ENCODE results near the gene ZNF148. TPM values are rescaled to one million over a fixed set of nuclear protein-coding genes. Genes with fewer than 3 reads are reported as not detected.

The ZNF148 gene
- polyA plus RNA-seq, 2 of the 4 experiments (the other 2 are of a cell fraction): 9.9 to 26.5 TPM

DNA sequence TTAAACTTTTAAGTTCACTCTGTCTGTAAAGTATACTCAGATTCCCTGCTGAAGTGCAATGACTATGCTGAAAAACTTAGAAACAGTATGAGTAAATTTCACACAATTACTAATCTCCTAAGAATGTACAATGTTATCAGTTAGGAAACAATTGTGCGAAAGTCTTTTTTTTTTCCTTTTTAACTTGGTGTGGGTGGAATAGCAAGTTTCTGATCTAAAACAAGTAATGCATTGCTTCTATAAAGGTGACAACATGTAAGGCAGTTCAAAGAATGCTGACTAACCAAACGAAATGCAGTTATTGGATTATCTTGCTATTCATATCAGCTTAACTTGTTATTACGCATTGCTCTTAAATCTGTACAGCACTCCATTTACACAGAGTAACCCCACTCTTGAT, 143.2 kb downstream of the ZNF148 start:
- POLR2A ChIA-PET: no interaction called here
- TF ChIP-seq KDM1A (IDR thresholded peaks at IDR 0.05; ENCODE audit: low read depth) (no peak), RNF2 (IDR thresholded peaks at IDR 0.05; ENCODE audit: borderline replicate concordance, low read depth) (no peak), SMC3 (IDR thresholded peaks at IDR 0.05) (no peak)
- TF ChIP-seq, protein P1, sequence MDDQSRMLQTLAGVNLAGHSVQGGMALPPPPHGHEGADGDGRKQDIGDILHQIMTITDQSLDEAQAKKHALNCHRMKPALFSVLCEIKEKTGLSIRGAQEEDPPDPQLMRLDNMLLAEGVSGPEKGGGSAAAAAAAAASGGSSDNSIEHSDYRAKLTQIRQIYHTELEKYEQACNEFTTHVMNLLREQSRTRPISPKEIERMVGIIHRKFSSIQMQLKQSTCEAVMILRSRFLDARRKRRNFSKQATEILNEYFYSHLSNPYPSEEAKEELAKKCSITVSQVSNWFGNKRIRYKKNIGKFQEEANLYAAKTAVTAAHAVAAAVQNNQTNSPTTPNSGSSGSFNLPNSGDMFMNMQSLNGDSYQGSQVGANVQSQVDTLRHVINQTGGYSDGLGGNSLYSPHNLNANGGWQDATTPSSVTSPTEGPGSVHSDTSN (IDR thresholded peaks at IDR 0.05): no peak
- Histone ChIP-seq H3K4me3 (no peak overlapping the region), H3K9me3 (no peaks in the 10 kb centered on the region), H3K4me2 (peak overlapping the region; percentile 21; the same call in 2 of the 3 replicates), H3K4me1 (peaks cover 13% of the 10 kb centered on the region; the same call in 2 of the 3 replicates), H3K27ac (peak overlapping the region in 1 of 2 experiments; percentile 29; a peak in 2 of 6 replicates)
- DNase-seq (ENCODE audit: low read depth in 1 of 2, low spot score in 1 of 2) (no peak), FAIRE-seq (no peak), ATAC-seq (peak in 1 of 2 experiments; percentile 43; a peak in 1 of 6 replicates)
- WGBS (ENCODE audit: missing lambda C conversion rate): 62% methylated on average over 3 of the region's 3 CpGs
- CTCF ChIA-PET: interaction anchor here (0.6 to 0.9 kb wide), 2 partner anchors 95 to 350 kb away, joined by 3 read pairs; no protein-coding TSS in a partner anchor

DNA sequence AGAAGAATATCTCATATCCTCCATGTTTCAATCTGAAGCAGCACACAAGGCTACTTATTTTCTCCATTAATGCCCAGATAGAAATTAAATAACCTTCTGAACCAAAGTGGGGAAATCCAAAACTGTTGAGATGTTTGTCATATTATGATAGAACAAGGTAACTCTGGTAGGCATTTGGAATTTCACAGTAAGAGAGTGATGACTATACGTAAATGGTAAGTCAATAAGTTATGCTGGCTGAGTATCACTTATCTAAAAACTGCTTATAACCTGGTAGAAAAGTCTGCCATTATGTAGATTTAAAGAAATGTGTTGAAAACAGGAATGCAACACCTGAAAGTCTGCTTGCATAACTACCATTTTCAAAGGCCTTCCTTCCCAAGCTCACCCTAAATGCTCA, 145.4 kb downstream of the ZNF148 start:
- H3K4me3 ChIP-seq: no peak overlapping the region
- ChIA-PET POLR2A (no interaction called here), CTCF (no interaction called here)
- no peak for ATAC-seq
- H3K27ac ChIP-seq: no peak overlapping the region
- DNase-seq (ENCODE audit: low read depth in 1 of 2, low spot score in 1 of 2): no peak
- 100% methylated on average over 1 of the region's 1 CpG for WGBS (ENCODE audit: missing lambda C conversion rate)
- H3K9me3 ChIP-seq: no peaks in the 10 kb centered on the region
- TF ChIP-seq RNF2 (IDR thresholded peaks at IDR 0.05; ENCODE audit: borderline replicate concordance, low read depth) (no peak), RCOR1 (IDR thresholded peaks at IDR 0.05; ENCODE audit: low read depth, low read length) (no peak), NFE2L2 (conservative IDR thresholded peaks at IDR 0.05; ENCODE audit: low read length) (no peak), RFX5 (IDR thresholded peaks at IDR 0.05) (no peak), MAFK (IDR thresholded peaks at IDR 0.05; ENCODE audit: partially characterized antibody) (no peak), ZNF302 (CRISPR knock-in tag; IDR thresholded peaks at IDR 0.05) (no peak), FOXS1 (CRISPR knock-in tag; IDR thresholded peaks at IDR 0.05) (no peak), ZSCAN20 (CRISPR knock-in tag; IDR thresholded peaks at IDR 0.05) (no peak), EHF (CRISPR knock-in tag; IDR thresholded peaks at IDR 0.05) (no peak), HDAC2 (IDR thresholded peaks at IDR 0.05) (no peak), TP53 (CRISPR knock-in tag; IDR thresholded peaks at IDR 0.05) (no peak), FOSB (CRISPR knock-in tag; IDR thresholded peaks at IDR 0.05) (no peak), JUNB (IDR thresholded peaks at IDR 0.05) (no peak), RAD21 (conservative IDR thresholded peaks at IDR 0.05 in 1 of 2, IDR thresholded peaks at IDR 0.05 in 1 of 2) (no peak), CHD4 (IDR thresholded peaks at IDR 0.05; ENCODE audit: borderline replicate concordance) (no peak), ZC3H11A (IDR thresholded peaks at IDR 0.05) (no peak)
- TF ChIP-seq, protein P2, sequence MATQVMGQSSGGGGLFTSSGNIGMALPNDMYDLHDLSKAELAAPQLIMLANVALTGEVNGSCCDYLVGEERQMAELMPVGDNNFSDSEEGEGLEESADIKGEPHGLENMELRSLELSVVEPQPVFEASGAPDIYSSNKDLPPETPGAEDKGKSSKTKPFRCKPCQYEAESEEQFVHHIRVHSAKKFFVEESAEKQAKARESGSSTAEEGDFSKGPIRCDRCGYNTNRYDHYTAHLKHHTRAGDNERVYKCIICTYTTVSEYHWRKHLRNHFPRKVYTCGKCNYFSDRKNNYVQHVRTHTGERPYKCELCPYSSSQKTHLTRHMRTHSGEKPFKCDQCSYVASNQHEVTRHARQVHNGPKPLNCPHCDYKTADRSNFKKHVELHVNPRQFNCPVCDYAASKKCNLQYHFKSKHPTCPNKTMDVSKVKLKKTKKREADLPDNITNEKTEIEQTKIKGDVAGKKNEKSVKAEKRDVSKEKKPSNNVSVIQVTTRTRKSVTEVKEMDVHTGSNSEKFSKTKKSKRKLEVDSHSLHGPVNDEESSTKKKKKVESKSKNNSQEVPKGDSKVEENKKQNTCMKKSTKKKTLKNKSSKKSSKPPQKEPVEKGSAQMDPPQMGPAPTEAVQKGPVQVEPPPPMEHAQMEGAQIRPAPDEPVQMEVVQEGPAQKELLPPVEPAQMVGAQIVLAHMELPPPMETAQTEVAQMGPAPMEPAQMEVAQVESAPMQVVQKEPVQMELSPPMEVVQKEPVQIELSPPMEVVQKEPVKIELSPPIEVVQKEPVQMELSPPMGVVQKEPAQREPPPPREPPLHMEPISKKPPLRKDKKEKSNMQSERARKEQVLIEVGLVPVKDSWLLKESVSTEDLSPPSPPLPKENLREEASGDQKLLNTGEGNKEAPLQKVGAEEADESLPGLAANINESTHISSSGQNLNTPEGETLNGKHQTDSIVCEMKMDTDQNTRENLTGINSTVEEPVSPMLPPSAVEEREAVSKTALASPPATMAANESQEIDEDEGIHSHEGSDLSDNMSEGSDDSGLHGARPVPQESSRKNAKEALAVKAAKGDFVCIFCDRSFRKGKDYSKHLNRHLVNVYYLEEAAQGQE (IDR thresholded peaks at IDR 0.05): no peak
- TF ChIP-seq, protein P1 (IDR thresholded peaks at IDR 0.05): no peak
- TF ChIP-seq, protein P3, sequence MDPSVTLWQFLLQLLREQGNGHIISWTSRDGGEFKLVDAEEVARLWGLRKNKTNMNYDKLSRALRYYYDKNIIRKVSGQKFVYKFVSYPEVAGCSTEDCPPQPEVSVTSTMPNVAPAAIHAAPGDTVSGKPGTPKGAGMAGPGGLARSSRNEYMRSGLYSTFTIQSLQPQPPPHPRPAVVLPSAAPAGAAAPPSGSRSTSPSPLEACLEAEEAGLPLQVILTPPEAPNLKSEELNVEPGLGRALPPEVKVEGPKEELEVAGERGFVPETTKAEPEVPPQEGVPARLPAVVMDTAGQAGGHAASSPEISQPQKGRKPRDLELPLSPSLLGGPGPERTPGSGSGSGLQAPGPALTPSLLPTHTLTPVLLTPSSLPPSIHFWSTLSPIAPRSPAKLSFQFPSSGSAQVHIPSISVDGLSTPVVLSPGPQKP (IDR thresholded peaks at IDR 0.05; ENCODE audit: low read depth, low read length): no peak
- TF ChIP-seq, protein P4, sequence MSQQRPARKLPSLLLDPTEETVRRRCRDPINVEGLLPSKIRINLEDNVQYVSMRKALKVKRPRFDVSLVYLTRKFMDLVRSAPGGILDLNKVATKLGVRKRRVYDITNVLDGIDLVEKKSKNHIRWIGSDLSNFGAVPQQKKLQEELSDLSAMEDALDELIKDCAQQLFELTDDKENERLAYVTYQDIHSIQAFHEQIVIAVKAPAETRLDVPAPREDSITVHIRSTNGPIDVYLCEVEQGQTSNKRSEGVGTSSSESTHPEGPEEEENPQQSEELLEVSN (IDR thresholded peaks at IDR 0.05; ENCODE audit: borderline replicate concordance, low read depth): no peak
- H3K4me1 ChIP-seq: peaks cover 13% of the 10 kb centered on the region; the same call in 2 of the 3 replicates
- H3K4me2 ChIP-seq: no peak overlapping the region
- FAIRE-seq: no peak
